ENCODE data around the gene SLC7A1.

Gene SLC7A1

GRCh38 chr13:29510651-29511084 lies 84.8 kb downstream of the SLC7A1 start:
- Mint-ChIP-seq H3K27me3 (no peaks in the 10 kb centered on the region), H3K27ac (no peak overlapping the region), H3K36me3 (peaks cover 15% of the 10 kb centered on the region), H3K9me3 (no peaks in the 10 kb centered on the region), H3K4me3 (no peak overlapping the region), H3K4me1 (no peaks in the 10 kb centered on the region)
- DNase-seq: no peak
- CTCF ChIA-PET: interaction anchor here (1.4 to 5.6 kb wide), 2 partner anchors 197 to 605 kb away, joined by 3 to 47 read pairs; no protein-coding TSS in a partner anchor

GRCh38 chr13:29509999-29510589 lies 85.4 kb downstream of the SLC7A1 start:
- CTCF ChIA-PET: interaction anchor here (1.4 to 5.6 kb wide), 3 partner anchors 35 to 606 kb away, joined by 3 to 47 read pairs (median 8); no protein-coding TSS in a partner anchor
- Mint-ChIP-seq H3K27me3 (no peaks in the 10 kb centered on the region), H3K9me3 (no peaks in the 10 kb centered on the region), H3K4me3 (no peak overlapping the region), H3K4me1 (no peaks in the 10 kb centered on the region), H3K27ac (no peak overlapping the region), H3K36me3 (peaks cover 14% of the 10 kb centered on the region)
- no peak for DNase-seq

DNA sequence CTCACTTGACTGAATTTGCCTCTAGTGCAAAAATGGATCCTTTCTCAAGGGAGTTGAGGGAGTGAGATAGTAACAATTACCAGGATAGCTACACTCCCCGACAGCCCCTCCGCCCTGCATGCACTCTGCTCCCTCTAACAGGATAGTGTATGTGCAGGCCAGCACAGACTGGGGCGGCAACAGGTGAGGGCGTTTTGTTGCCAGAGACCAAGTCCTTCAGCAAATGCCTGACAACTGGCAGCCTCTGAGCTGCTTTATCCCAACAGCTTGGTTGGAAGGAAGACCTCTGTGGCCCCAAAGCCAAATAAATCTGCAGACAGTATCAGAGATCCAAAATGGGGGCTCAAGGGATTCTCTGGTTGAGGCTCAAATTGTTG lies 86.6 kb downstream of the SLC7A1 start:
- H3K4me3 Mint-ChIP-seq: no peak overlapping the region
- no peak for DNase-seq
- peak overlapping the region; percentile 60 for H3K27ac Mint-ChIP-seq
- no peaks in the 10 kb centered on the region for H3K9me3 Mint-ChIP-seq
- H3K27me3 Mint-ChIP-seq: peaks cover 4% of the 10 kb centered on the region
- no peaks in the 10 kb centered on the region for H3K4me1 Mint-ChIP-seq
- CTCF ChIA-PET: interaction anchor here (1.0 to 5.6 kb wide), 17 partner anchors 9 to 606 kb away, joined by 3 to 47 read pairs (median 6); no protein-coding TSS in a partner anchor
- peaks cover 12% of the 10 kb centered on the region for H3K36me3 Mint-ChIP-seq

- no peak overlapping the region for H3K27ac Mint-ChIP-seq
- peak; percentile 79 for DNase-seq
- peaks cover 7% of the 10 kb centered on the region for H3K36me3 Mint-ChIP-seq
- H3K27me3 Mint-ChIP-seq: peaks cover 4% of the 10 kb centered on the region
- no peaks in the 10 kb centered on the region for H3K9me3 Mint-ChIP-seq
- no peaks in the 10 kb centered on the region for H3K4me1 Mint-ChIP-seq
- H3K4me3 Mint-ChIP-seq: no peak overlapping the region
- CTCF ChIA-PET: interaction anchor here (0.8 to 5.6 kb wide), 20 partner anchors 9 to 607 kb away, joined by 3 to 47 read pairs (median 5); no protein-coding TSS in a partner anchor
These were observed 87.2 kb downstream of the SLC7A1 start for GRCh38 chr13:29508130-29508875.

DNA sequence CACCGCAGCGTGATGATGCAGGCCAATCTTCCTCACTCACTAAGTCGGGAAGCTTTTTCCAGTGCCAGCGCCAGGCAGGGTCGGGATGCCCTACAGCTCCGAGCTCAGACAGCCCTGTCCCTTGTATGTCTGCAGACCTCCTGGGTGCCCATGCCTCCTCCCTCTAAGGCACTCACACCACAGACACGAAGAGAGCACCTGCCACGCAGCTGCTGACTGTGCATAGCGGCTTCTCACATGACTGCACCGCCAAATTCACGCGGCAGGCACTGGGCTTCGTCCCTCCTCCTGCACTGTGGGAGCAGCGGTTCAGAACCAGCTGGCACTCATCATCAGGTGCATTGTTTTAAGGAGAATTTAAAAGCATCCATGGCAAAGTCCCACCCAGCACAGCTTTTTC lies 88.1 kb downstream of the SLC7A1 start:
- Mint-ChIP-seq H3K27me3 (peaks cover 13% of the 10 kb centered on the region), H3K4me1 (no peaks in the 10 kb centered on the region), H3K36me3 (peaks cover 6% of the 10 kb centered on the region), H3K9me3 (no peaks in the 10 kb centered on the region), H3K27ac (no peak overlapping the region), H3K4me3 (no peak overlapping the region)
- CTCF ChIA-PET: interaction anchor here (0.5 to 5.6 kb wide), 11 partner anchors 8 to 608 kb away, joined by 3 to 47 read pairs (median 8); no protein-coding TSS in a partner anchor
- no peak for DNase-seq

GRCh38 chr13:29505950-29506349 lies 89.5 kb downstream of the SLC7A1 start:
- Mint-ChIP-seq H3K9me3 (no peaks in the 10 kb centered on the region), H3K27ac (no peak overlapping the region), H3K27me3 (peaks cover 15% of the 10 kb centered on the region), H3K4me3 (no peak overlapping the region), H3K4me1 (no peaks in the 10 kb centered on the region), H3K36me3 (no peaks in the 10 kb centered on the region)
- no peak for DNase-seq
- CTCF ChIA-PET: interaction anchor here (5.6 kb wide), 1 partner anchor 202 kb away, joined by 47 read pairs; no protein-coding TSS in a partner anchor

DNA sequence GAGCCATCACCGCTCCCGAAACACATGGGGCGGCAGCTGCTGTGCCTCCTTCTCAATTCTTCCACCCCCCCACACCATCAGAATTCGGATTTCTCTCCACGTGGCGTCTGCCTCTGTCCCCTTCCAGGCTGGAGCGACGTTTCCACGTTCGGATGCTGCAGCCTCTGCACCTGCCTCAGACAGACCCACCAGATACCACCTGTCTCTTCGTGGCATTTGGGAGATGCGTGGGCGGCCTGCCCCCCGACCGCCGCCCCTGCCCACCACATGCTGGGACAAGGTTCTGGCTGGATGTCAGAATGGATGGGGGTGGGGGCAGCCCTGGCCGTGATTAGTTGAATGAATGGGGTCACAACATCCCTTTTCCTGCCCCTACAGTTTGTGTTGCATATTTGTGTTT lies 90.0 kb downstream of the SLC7A1 start:
- no peak overlapping the region for H3K4me3 Mint-ChIP-seq
- DNase-seq: no peak
- H3K9me3 Mint-ChIP-seq: no peaks in the 10 kb centered on the region
- no peaks in the 10 kb centered on the region for H3K36me3 Mint-ChIP-seq
- no peaks in the 10 kb centered on the region for H3K4me1 Mint-ChIP-seq
- H3K27me3 Mint-ChIP-seq: peaks cover 15% of the 10 kb centered on the region
- no peak overlapping the region for H3K27ac Mint-ChIP-seq
- CTCF ChIA-PET: interaction anchor here (3.4 kb wide), 1 partner anchor 203 kb away, joined by 15 read pairs; no protein-coding TSS in a partner anchor

- H3K4me3 Mint-ChIP-seq: no peak overlapping the region
- H3K36me3 Mint-ChIP-seq: no peaks in the 10 kb centered on the region
- no peak overlapping the region for H3K27ac Mint-ChIP-seq
- no peak for DNase-seq
- no peaks in the 10 kb centered on the region for H3K4me1 Mint-ChIP-seq
- CTCF ChIA-PET: interaction anchor here (3.4 kb wide), 1 partner anchor 204 kb away, joined by 15 read pairs; no protein-coding TSS in a partner anchor
- H3K9me3 Mint-ChIP-seq: no peaks in the 10 kb centered on the region
- peaks cover 17% of the 10 kb centered on the region for H3K27me3 Mint-ChIP-seq
These were observed 90.8 kb downstream of the SLC7A1 start for GRCh38 chr13:29504691-29505090.

DNA sequence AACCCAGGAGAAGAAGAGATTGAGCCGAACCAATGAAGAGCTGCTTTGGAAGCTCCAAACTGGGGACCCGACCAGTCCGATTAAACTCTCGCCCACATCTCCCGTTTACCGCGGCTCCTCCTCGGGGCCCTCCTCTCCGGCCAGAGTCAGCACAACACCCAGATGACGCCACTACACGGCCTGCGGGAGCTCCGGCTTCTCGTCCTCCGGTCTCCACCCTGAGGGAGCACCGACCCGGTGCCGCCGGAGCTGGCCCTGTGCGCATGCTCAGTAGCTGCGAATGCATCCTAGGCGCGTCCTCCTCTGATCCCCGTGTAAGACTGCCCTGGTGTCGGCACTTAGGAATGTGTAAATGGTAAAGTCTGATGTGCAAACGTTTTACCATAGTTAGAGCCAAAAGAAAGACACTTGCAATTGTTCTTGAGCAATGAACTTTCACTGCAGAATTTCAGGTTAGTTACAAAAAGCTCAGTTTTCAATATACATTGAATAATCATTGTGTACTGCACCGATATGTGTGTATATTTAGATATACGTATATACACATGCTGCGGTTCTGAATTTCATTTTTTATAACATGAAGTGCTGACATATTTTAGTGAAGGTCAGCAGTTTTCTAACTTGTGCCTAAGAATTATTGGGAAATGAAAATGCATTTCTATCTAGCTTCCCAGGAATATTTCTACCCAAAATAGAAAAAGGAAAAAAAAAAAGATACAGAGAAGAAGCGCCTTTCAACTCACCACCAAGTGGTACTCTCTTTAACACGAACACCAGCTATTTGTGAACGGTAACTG lies 92.2 kb downstream of the SLC7A1 start:
- Mint-ChIP-seq H3K27ac (no peak overlapping the region), H3K27me3 (peaks cover 29% of the 10 kb centered on the region), H3K9me3 (no peaks in the 10 kb centered on the region), H3K36me3 (no peaks in the 10 kb centered on the region), H3K4me1 (no peaks in the 10 kb centered on the region), H3K4me3 (no peak overlapping the region)
- DNase-seq: peak; percentile 29
- CTCF ChIA-PET: interaction anchor here (0.8 to 3.4 kb wide), 3 partner anchors 32 to 213 kb away, joined by 3 to 15 read pairs (median 4); no protein-coding TSS in a partner anchor

DNA sequence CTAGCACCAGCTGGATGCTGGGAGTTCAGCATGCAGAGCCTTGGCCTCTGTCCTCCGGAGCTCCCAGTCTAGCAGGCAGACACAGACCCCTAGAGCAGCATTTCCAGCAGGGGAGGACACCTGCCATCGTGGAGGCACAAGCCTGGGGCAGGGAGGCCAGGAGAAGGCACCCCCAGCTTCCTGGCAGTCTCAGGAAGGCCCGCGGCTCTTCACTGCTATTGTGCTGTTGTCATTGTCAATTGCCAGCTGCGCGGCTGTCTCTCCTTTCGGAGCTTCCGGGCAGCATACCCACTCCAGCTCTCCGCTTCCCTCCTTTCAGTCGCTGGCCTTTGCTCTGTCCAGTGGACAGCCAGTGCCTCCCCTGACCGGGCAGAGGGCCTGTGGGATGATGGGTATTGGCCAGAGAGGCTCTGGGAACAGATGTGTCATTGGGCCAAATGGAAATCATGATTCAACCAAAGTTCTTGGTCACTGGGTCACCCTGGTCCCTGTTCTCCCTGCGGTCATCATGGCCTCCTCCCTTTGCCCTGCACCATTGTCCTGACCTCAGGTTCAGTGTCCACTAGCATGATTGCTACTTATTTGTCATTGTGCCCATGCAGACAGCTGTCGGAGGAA lies 93.0 kb downstream of the SLC7A1 start:
- DNase-seq: no peak
- H3K36me3 Mint-ChIP-seq: no peaks in the 10 kb centered on the region
- CTCF ChIA-PET: interaction anchor here (0.9 to 3.4 kb wide), 2 partner anchors 206 to 211 kb away, joined by 3 to 15 read pairs; no protein-coding TSS in a partner anchor
- H3K27me3 Mint-ChIP-seq: peaks cover 30% of the 10 kb centered on the region
- H3K4me1 Mint-ChIP-seq: no peaks in the 10 kb centered on the region
- H3K4me3 Mint-ChIP-seq: no peak overlapping the region
- H3K9me3 Mint-ChIP-seq: no peaks in the 10 kb centered on the region
- H3K27ac Mint-ChIP-seq: no peak overlapping the region

DNA sequence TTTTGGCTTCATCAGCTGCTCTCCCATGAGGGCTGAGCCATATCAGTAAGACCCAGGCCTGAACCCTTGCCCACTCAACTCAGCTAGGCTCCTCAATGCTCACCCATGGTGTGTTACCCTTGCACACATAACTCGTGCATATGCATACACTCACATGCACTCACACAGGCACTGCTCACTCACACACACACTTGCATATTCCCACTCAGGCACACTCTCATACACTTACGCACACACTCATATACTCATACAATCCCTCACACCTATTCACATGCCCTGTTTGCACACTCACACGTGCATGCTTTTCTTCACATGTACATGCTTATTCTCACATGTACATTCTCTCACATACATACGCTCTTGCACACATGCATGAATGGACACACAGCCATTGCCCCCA lies 93.8 kb downstream of the SLC7A1 start:
- Mint-ChIP-seq H3K27ac (no peak overlapping the region), H3K27me3 (peaks cover 38% of the 10 kb centered on the region), H3K4me3 (no peak overlapping the region), H3K9me3 (no peaks in the 10 kb centered on the region), H3K36me3 (no peaks in the 10 kb centered on the region), H3K4me1 (no peaks in the 10 kb centered on the region)
- no peak for DNase-seq
- CTCF ChIA-PET: interaction anchor here (0.9 kb wide), 1 partner anchor 212 kb away, joined by 3 read pairs; no protein-coding TSS in a partner anchor

DNA sequence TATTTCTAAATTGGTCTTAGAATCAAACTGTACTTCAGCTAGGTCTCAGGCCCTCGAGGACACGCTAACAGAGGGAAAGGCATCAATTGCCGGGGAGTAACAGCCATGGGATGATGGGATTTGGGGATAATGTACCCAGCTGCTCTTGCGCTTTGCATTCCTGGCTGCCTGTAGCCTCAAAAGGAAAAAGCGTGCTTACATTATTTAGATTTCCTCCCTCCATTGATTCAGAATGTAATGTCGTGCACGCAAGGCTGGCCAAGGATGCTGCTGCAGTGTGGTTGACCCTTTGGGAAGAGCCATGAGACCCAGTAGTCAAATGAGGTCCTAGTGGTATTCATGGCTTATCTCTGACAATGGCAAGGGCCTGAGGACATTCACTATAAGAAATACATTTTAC lies 95.1 kb downstream of the SLC7A1 start:
- Mint-ChIP-seq H3K4me3 (no peak overlapping the region), H3K36me3 (no peaks in the 10 kb centered on the region), H3K27ac (no peak overlapping the region), H3K9me3 (no peaks in the 10 kb centered on the region), H3K27me3 (peaks cover 48% of the 10 kb centered on the region), H3K4me1 (peaks cover 7% of the 10 kb centered on the region)
- DNase-seq: no peak
- CTCF ChIA-PET: interaction anchor here (2.2 kb wide), 1 partner anchor 7 kb away, joined by 9 read pairs; no protein-coding TSS in a partner anchor

DNA sequence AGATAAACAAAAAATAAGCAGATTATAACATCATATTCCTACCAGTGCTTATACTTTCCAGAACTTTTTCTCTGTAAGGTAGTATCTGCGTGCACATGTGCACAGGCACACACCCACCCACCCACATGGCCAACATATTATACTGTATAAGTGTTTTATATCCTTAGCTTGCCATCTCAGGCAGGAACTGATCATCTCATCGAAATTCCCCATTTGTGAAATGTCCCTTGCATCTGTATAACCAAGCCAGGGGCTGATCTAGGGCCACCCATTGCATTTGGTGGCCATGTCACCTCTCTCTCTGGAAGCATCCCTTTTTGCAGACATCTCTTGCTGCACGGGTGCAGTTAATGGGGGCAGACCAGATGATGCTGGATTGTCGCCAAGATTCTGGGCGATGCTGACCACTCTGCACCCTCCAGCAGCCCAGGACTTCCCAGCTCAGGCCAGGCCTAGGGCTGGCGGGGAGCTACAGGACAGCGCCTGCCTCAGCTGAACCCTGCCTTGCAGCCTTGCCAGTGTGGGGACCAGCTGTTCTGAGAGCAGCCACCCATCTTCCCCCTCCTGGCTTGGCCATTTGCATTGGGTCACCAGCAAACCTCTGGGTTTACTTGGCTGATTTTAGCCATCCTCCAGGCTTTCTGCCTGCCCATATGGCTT lies 95.9 kb downstream of the SLC7A1 start:
- Mint-ChIP-seq H3K27me3 (peaks cover 48% of the 10 kb centered on the region), H3K27ac (no peak overlapping the region), H3K4me1 (peaks cover 7% of the 10 kb centered on the region), H3K4me3 (no peak overlapping the region), H3K36me3 (no peaks in the 10 kb centered on the region), H3K9me3 (no peaks in the 10 kb centered on the region)
- CTCF ChIA-PET: interaction anchor here (2.2 kb wide), 1 partner anchor 8 kb away, joined by 9 read pairs; no protein-coding TSS in a partner anchor
- DNase-seq: no peak

Measured in activated naive CD4-positive, alpha-beta T cell treated with anti-CD3 and anti-CD28 coated beads, Interleukin-2, amount 10 ng/mL, durations not matched to agents 7 days and 5 days (primary cell).